OCI-LY3 (cell line): ENCODE data around the gene KAZN.

Source experiments
- EZH2phosphoT487 ChIP-seq: fragments of 200-600 bp; shearing (Covaris generic); IDR thresholded peaks from 2 replicates; pipeline ENCODE4 v1.6.1; 2018; ENCODE audit warnings: antibody characterized with exemption, mixed run types, low read depth
- TF ChIP-seq, protein P1 (sequence below): fragments of 200-600, 300-600 bp; sonication (generic); IDR thresholded peaks from 2 replicates; pipeline ENCODE4 v1.5.1; 2014; ENCODE audit warnings: antibody characterized with exemption, low read length, low read depth

DNA sequence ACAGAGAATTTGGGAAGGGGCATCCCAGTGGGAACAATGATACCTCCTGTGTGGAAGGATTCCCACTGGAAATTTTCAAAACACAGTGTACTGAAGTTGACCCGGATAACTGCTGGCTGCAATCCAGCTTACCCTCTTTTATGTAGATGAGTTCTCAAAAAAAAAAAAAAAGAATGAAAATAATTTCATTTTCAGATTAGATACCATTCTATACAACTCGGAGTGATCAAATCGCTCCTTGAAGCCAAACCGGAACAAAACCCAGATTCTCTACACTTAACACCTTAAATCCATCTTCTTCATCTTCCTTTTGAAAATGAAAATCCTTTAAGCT, 69.1 kb downstream of the KAZN start:
- TF ChIP-seq, protein P1, sequence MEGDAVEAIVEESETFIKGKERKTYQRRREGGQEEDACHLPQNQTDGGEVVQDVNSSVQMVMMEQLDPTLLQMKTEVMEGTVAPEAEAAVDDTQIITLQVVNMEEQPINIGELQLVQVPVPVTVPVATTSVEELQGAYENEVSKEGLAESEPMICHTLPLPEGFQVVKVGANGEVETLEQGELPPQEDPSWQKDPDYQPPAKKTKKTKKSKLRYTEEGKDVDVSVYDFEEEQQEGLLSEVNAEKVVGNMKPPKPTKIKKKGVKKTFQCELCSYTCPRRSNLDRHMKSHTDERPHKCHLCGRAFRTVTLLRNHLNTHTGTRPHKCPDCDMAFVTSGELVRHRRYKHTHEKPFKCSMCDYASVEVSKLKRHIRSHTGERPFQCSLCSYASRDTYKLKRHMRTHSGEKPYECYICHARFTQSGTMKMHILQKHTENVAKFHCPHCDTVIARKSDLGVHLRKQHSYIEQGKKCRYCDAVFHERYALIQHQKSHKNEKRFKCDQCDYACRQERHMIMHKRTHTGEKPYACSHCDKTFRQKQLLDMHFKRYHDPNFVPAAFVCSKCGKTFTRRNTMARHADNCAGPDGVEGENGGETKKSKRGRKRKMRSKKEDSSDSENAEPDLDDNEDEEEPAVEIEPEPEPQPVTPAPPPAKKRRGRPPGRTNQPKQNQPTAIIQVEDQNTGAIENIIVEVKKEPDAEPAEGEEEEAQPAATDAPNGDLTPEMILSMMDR: no peak
- no peak for TF ChIP-seq EZH2phosphoT487
